ENCODE data around the gene AKAP6.

The AKAP6 gene

DNA sequence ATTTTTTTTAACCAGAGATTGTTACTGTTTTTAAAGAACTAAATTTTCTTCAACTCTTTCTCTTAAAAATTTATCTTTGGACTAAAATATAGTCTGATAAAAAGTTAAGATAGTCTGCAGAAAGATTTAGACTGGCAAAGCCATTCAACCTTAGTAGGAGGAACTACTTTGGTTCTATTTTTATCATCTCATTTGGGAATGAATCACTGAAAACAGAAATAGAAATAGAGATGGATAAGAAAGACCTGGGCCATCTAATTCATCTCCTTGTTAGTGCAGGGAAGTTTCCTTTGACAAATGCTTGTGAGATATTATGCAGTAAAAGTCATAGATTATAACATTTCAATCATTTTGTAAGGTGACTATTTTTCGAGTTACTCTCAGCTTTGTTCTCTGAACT is 346.3 kb downstream of the AKAP6 start:
- DNase-seq (ENCODE audit: low read depth), result no peak

DNA sequence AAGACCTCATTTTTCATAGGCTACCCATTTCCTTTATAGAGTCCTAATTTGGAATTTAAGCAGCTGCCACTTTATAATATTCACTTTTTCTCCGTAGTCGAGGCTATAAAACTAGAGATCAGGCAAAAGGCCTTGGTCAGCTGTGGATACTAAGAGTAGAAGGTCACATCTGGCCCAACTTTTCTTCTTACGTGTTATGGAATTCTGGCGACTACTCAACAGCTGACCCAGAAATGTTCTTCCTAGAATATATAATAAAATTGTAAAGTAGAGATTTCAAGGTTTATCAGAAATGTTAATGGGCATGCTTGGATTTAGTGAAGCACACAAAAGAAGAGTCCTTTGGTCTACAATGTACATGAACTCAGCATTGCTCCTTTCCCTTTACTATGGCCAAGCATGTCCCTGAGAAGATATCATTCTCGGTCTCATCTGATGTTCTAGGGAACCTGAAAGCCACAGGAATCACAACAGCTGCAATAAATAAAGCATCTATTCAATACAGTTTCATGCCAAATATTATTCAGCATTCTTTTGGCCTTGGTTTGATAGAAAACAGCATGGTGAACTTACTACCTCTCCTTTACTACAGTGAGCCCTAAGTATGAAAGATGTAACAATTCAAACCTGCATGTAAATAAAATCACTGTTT is 348.2 kb downstream of the AKAP6 start:
- no peak for DNase-seq (ENCODE audit: low read depth)

DNA sequence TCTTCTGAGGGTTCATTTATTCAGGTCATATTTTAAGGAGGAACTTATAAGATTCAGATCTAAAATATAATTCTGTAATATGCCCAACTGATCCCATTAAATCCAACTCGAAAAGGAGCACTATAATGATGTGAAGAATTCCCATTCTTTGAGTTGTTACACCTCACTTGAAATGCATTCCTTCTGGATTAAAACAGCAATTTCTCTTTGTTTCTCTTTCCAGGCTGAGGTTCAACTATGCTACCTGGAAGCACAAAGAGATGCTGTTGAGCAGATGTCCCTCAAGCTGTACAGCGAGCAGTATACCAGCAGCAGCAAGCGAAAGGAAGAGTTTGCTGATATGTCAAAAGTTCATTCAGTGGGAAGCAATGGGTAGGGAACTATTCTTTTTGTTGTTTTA is 349.0 kb downstream of the AKAP6 start:
- DNase-seq (ENCODE audit: low read depth), result no peak

DNA sequence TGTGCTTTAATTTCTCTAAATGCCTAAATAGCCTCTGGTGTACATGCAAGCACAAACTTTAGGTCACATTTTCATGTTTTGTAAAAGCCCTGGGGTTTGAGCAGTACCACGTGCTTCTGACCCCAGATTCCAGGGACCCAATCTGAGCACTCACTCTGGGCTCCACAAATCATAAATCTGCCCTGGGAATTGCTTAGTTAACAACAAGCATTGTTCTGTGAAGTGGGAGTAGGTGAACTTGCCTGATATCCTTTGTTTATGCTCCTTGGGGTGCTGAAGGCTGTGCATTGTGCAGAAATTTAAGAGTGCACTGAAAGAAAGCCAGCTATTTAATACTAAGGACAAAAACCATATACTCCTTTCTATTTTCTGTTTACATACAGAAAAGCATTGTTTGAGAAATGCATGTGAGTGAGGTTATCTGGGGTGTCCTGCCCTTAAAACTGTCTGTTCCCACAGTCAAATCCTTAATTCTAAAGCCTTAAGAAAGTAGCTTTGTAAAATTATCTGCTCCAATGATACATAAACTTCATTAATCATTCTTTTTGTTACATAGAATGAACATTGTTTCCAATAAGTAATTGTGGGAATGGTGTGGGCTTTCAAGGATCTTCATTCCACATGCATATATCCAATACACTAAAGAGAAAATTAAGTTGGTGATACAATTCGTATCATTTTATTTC is 351.0 kb downstream of the AKAP6 start:
- DNase-seq (ENCODE audit: low read depth), result no peak

- DNase-seq (ENCODE audit: low read depth), result no peak
These were observed 352.5 kb downstream of the AKAP6 start for GRCh38 chr14:32681598-32681997.

DNA sequence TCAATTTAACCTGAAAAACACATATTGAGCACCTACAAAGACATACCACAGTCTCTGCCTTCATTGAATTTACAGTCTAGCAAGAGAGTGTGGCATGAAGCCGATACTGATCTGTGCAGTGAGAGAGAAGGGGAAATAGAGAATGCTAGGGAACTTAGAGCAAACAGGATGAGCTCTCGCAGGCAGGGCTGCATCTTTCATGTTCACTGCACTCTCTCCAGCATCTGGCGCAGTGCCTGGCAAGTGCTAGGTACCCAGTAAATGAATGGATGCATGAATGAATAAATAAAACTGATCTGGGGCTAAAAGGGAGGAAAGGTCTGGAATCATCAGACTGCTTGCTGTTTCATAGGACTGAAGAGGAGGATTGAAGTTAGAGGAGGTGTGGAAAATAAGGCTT is 353.1 kb downstream of the AKAP6 start:
- no peak for DNase-seq (ENCODE audit: low read depth)

DNA sequence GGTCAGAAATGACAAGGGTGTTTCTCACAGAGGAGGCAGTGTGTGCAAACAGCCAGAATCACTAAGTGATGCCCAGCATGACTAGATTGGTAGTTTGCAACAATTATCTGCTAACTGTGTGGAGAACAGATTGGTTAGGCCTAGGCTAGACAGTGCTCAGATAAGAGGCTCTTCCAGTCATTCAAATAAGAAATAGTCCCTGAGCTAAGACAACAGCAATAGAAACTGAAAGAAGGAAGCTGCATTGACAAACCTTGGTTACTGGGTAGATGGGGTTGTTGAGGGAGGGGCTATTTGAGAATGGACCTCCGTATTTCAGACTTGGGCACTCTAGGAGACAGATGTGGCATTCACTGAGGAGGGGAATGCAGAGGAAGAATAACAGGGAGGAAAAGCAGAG is 354.6 kb downstream of the AKAP6 start:
- DNase-seq (ENCODE audit: low read depth), result no peak

DNA sequence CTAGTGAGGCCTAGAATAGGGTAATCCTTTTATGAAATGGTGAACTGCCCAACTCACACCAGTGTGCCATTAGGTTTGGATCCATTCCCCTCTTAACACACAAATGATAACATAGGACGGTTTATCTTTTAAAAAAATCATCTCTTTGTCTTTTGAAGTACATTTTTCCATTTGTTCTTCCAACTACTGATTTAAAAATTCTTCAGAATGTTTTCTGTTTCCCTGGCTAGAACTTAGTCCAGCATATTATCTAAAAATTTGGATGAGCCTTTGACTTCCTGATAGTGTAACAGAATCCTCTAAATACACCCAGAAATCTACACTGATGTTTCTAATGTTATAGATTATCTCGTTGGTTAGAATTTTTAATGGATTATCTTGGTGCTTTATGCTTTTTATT is 359.8 kb downstream of the AKAP6 start:
- DNase-seq (ENCODE audit: low read depth), result no peak

- no peak for DNase-seq (ENCODE audit: low read depth)
These were observed 363.3 kb downstream of the AKAP6 start for GRCh38 chr14:32692441-32692840.

DNA sequence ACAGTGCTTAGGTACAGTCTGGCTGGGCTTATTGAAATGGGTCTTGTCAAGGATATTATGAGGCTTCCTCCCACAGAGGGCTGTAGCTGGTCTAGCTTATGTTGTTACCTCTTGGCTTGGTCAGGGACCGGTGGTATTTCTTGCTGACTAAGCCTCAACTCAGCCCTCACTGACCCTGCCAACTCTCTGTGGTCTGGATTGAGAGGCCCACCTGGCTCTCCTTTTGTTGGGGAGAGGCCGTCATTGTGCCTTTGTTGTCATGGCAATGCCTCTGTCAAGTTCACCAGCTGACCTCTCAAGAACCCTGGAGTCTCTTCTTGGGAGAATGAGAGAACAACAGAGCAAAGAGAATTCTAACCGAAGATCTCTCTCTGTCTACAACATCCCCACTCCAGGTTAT is 364.0 kb downstream of the AKAP6 start:
- no peak for DNase-seq (ENCODE audit: low read depth)

DNA sequence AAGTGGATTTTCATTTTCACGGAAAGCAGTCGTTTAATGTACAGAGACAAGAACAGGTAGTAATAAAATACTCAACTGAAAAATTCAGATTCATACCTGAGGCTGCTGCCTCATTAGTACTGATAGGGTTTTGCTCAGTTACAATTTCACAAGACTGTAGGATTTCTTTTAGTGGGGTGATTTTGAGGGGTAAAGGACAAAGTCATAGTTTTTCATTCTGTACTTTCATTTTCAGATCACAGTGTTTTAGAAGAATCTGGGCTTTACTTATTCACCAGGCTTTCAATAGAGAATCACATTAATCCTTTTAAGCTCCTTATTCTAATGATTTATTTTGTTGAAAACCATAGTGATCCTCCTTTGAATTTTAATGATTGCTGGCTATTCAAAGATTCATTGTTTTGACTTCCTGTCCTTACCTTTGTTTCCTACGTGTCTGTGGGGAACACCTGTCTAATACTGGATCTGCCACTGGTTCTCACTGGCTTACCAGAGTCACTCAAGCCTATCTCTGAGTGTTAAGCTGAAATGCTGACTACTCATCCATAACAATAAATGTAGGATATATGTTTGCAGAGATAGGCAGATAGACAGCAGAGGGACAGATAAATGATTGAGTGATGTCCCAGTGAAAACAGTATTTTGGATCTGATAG is 365.8 kb downstream of the AKAP6 start:
- DNase-seq (ENCODE audit: low read depth), result no peak

GRCh38 chr14:32696325-32697091 is 367.4 kb downstream of the AKAP6 start:
- no peak for DNase-seq (ENCODE audit: low read depth)

DNA sequence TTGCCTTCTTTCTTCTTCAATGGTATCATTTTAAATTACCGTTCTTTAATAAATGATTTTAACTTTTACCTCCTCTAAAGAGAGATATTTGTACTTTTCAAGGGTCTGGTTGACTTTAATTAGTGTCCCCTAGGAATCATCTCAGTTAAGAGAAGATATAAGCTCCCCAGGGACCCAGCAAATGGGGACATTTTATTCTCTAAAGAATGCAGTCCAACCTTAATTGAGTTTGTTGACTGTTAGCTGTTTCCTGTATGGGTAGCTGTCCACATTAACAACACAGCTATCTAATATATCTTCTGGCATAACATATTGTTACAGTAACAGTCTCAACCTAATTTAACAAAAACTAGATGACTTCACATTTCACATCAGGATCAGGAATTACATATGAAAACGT is 368.0 kb downstream of the AKAP6 start:
- DNase-seq (ENCODE audit: low read depth), result no peak

DNA sequence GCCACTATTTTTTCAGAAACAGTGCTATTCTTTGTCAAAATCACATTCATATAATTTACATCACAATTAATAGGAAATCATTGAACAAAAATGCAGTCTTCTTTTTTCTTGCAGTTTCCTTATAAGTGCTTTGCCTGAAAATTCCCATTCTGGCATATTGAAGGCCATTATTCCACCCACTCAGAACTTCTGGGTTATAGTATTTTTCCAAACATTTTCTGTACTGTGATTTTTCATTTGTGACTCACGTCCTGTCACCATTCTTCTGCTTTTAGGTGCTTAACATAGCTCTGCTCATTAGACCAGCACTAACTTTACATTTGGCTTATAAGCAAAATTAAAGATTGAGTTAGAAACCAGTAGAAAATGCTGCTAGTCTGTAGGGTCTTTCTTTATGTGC is 368.6 kb downstream of the AKAP6 start:
- DNase-seq (ENCODE audit: low read depth), result no peak

- no peak for DNase-seq (ENCODE audit: low read depth)
These were observed 369.7 kb downstream of the AKAP6 start for GRCh38 chr14:32698831-32699230.

DNA sequence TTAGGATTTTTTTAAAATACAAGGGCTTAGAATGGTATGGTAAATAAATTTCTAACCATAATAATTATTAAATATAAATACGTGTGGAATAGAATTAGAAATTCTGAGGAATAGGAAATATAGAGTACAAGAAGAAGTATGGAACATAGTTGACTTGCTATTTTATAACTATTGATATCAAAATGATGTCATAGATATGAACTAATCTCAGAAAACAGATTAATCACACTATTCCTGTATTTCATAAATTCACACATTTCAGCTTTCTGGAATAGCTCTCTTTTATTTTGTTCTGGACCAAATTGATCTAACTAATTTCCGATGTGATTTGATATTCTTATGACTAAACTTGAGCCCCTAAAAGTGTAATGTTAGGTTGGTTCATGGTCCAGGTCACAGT is 372.4 kb downstream of the AKAP6 start:
- no peak for DNase-seq (ENCODE audit: low read depth)

- DNase-seq (ENCODE audit: low read depth), result no peak
These were observed 373.0 kb downstream of the AKAP6 start for GRCh38 chr14:32702088-32702487.

DNA sequence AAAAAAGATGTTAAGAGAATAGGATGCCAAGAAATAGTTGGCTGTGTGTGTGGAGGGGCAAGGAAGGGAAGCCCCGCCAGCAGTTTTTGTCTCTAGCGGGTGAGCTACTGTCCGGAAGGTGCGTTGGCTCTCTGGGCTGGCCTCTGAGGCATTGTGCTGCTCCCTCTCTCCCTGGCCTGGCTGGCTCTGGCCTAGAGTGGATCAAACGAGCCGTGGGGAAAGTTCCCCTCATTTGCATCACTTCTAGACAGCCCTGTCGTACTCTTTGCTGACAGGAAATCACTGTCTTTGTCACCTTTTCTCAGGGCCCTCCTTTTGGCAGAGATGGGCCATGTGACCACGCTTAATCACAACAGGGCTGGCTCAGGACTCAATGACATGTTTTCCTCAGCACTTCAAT is 373.5 kb downstream of the AKAP6 start:
- no peak for DNase-seq (ENCODE audit: low read depth)

- no peak for DNase-seq (ENCODE audit: low read depth)
These were observed 374.1 kb downstream of the AKAP6 start for GRCh38 chr14:32703183-32703621.

- DNase-seq (ENCODE audit: low read depth), result no peak
These were observed 377.8 kb downstream of the AKAP6 start for GRCh38 chr14:32706721-32707519.

GRCh38 chr14:32707742-32708500 is 378.8 kb downstream of the AKAP6 start:
- no peak for DNase-seq (ENCODE audit: low read depth)
